ENCODE results near the gene WDR43. TPM values are rescaled to one million over a fixed set of nuclear protein-coding genes. Genes with fewer than 3 reads are reported as not detected.

Gene WDR43
- total RNA-seq, 1 experiment from 2014 or later, result 85.6 TPM

DNA sequence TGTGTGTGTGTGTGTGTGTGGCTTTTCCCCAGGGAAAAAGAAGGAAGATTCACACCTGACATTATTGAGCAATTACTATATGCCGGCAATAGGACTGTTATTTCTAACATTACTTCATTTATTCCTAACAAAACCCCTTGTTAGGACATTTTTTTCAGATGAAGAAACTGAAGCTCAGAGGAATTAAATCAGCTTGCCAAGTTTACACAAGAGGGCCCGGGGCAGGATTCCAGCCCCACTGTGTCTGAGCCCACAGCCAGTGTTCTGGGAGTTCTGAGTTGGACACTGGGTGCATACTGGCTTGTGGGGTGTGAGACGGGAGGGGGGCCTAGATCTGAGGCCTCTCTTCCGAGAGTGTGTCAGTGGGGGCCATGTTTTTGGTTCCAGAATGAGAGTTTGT, 96.6 kb downstream of the WDR43 start:
- intact Hi-C loops (cut with micrococcal nuclease; ENCODE audit: unreplicated experiment), result no loop called here
- Mint-ChIP-seq H3K36me3 (ENCODE audit: insufficient read depth, unreplicated experiment) (no peaks in the 10 kb centered on the region), H3K4me3 (ENCODE audit: low read depth, unreplicated experiment) (no peak overlapping the region), H3K27ac (ENCODE audit: unreplicated experiment) (no peak overlapping the region), H3K9me3 (ENCODE audit: low read depth, unreplicated experiment) (no peaks in the 10 kb centered on the region), H3K4me1 (ENCODE audit: low read depth, unreplicated experiment) (peaks cover 10% of the 10 kb centered on the region), H3K27me3 (ENCODE audit: unreplicated experiment) (no peaks in the 10 kb centered on the region)
- no peak for DNase-seq
- CTCF ChIA-PET, result interaction anchor here (1.0 kb wide), 1 partner anchor 10 kb away, joined by 3 read pairs; the partner anchor contains the start of gene TOGARAM2
- BruUV-seq (replicated peaks), result no TSS peak
- TF ChIP-seq, protein P1, sequence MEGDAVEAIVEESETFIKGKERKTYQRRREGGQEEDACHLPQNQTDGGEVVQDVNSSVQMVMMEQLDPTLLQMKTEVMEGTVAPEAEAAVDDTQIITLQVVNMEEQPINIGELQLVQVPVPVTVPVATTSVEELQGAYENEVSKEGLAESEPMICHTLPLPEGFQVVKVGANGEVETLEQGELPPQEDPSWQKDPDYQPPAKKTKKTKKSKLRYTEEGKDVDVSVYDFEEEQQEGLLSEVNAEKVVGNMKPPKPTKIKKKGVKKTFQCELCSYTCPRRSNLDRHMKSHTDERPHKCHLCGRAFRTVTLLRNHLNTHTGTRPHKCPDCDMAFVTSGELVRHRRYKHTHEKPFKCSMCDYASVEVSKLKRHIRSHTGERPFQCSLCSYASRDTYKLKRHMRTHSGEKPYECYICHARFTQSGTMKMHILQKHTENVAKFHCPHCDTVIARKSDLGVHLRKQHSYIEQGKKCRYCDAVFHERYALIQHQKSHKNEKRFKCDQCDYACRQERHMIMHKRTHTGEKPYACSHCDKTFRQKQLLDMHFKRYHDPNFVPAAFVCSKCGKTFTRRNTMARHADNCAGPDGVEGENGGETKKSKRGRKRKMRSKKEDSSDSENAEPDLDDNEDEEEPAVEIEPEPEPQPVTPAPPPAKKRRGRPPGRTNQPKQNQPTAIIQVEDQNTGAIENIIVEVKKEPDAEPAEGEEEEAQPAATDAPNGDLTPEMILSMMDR (IDR thresholded peaks at IDR 0.05; ENCODE audit: unreplicated experiment), result no peak

DNA sequence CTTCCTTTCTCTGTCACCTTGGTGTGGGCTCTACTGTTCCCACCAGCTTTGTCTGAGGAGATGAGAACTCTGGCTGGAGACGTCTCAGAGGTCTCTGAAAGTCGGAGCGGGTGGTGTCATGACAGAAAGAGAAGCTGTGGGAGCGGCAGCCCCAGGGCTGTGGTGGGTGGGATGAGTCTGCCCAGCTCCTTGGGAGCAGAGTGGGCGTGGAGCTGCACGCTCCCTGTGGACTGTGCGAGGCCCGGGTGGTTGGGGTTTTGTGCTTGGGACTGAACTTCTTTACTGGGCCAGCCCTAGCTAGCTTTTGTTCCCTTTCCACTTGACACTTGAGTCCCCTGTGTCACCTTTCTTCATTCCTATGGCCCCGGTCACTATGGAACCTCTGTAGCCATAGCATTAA, 97.0 kb downstream of the WDR43 start:
- TF ChIP-seq, protein P1 (IDR thresholded peaks at IDR 0.05; ENCODE audit: unreplicated experiment), result no peak
- no peak overlapping the region for H3K27ac Mint-ChIP-seq (ENCODE audit: unreplicated experiment)
- H3K36me3 Mint-ChIP-seq (ENCODE audit: insufficient read depth, unreplicated experiment), result no peaks in the 10 kb centered on the region
- CTCF ChIA-PET, result interaction anchor here (1.0 kb wide), 1 partner anchor 11 kb away, joined by 3 read pairs; the partner anchor contains the start of gene TOGARAM2
- no peak for DNase-seq
- BruUV-seq (replicated peaks), result no TSS peak
- intact Hi-C loops (cut with micrococcal nuclease; ENCODE audit: unreplicated experiment), result no loop called here
- H3K27me3 Mint-ChIP-seq (ENCODE audit: unreplicated experiment), result peaks cover under 1% of the 10 kb centered on the region
- peaks cover 10% of the 10 kb centered on the region for H3K4me1 Mint-ChIP-seq (ENCODE audit: low read depth, unreplicated experiment)
- H3K4me3 Mint-ChIP-seq (ENCODE audit: low read depth, unreplicated experiment), result no peak overlapping the region
- no peaks in the 10 kb centered on the region for H3K9me3 Mint-ChIP-seq (ENCODE audit: low read depth, unreplicated experiment)

DNA sequence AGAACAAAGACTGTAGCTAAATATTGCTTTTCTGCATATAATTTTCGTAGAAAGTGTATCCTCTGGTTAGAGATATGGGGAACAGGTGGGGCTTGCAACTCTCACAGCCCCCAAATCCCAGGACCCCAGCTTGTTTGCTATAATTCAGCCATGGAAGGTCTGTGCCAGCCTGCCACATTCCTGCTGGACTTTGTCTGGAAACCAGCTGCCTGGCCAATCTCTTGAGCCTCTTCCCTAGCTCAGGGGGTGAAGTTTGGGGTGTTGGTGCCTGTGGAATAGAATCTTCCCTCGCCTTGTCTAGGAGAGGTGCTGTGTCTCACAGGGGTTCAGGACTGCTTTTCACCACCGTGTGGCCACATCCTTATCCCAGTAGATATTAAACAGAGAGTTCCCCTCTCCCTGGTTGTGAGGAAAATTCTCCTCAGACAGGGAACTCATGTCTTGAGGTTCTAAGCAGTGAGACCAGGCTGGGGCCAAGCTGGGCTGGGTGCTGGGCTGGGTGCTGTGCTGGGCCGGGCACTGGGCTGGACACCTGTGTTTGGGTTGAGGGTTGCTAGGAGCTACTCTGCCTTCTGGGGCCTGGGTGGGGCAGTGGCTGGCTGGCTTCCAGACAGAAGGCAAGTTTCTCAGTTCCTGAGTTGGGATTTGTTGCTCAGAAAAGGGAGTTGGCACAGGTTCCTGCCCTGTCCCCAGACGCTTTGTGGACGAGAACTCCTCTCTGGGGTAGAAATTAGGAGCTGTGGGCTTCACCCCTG, 98.9 kb downstream of the WDR43 start:
- Mint-ChIP-seq H3K27me3 (ENCODE audit: unreplicated experiment) (peaks cover 20% of the 10 kb centered on the region), H3K9me3 (ENCODE audit: low read depth, unreplicated experiment) (no peaks in the 10 kb centered on the region), H3K4me1 (ENCODE audit: low read depth, unreplicated experiment) (peaks cover 10% of the 10 kb centered on the region), H3K4me3 (ENCODE audit: low read depth, unreplicated experiment) (no peak overlapping the region), H3K27ac (ENCODE audit: unreplicated experiment) (peak overlapping the region; percentile 66), H3K36me3 (ENCODE audit: insufficient read depth, unreplicated experiment) (no peaks in the 10 kb centered on the region)
- CTCF ChIA-PET, result interaction anchor here (0.8 to 1.0 kb wide), 2 partner anchors 17 to 19 kb away, joined by 3 to 4 read pairs; no protein-coding TSS in a partner anchor
- peak; percentile 83 for DNase-seq
- BruUV-seq (replicated peaks), result no TSS peak
- intact Hi-C loops (cut with micrococcal nuclease; ENCODE audit: unreplicated experiment), result no loop called here
- TF ChIP-seq, protein P1 (IDR thresholded peaks at IDR 0.05; ENCODE audit: unreplicated experiment), result no peak

DNA sequence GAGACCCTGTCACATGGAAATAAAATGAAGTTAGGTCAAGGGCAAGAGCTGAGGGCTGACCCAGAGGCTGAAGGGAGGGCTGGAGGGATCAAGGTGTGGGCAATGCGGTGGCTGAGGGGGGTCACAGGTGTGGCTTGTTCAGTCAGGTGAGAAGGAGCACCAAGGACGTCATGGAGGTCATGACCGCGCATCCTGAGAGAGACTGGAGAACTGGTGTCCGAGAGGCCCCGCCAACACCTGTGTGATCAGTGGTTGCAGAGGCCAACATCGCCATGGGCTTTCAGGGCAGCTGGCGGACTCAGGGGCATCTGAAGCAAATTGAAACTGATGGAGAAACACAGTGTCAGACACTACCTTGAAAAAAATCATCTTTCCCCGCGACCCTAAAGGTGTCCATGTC, 99.6 kb downstream of the WDR43 start:
- CTCF ChIA-PET, result interaction anchor here (0.8 to 1.0 kb wide), 2 partner anchors 18 kb away, joined by 3 to 4 read pairs; no protein-coding TSS in a partner anchor
- BruUV-seq (replicated peaks), result no TSS peak
- Mint-ChIP-seq H3K27me3 (ENCODE audit: unreplicated experiment) (peaks cover 27% of the 10 kb centered on the region), H3K4me1 (ENCODE audit: low read depth, unreplicated experiment) (peaks cover 10% of the 10 kb centered on the region), H3K4me3 (ENCODE audit: low read depth, unreplicated experiment) (no peak overlapping the region), H3K27ac (ENCODE audit: unreplicated experiment) (peak overlapping the region; percentile 66), H3K9me3 (ENCODE audit: low read depth, unreplicated experiment) (no peaks in the 10 kb centered on the region), H3K36me3 (ENCODE audit: insufficient read depth, unreplicated experiment) (no peaks in the 10 kb centered on the region)
- DNase-seq, result no peak
- TF ChIP-seq, protein P1 (IDR thresholded peaks at IDR 0.05; ENCODE audit: unreplicated experiment), result no peak
- intact Hi-C loops (cut with micrococcal nuclease; ENCODE audit: unreplicated experiment), result no loop called here

Data from Calu3 (cell line).